PC-3 (cell line): ENCODE results near the gene ZC3H15. TPM values are rescaled to one million over a fixed set of nuclear protein-coding genes. Genes with fewer than 3 reads are reported as not detected.

Experiments
- ATAC-seq: fragments of 200-7000 bp; cut with Tn5 transposase; 2 replicates; pipeline ENCODE4 v1.9.1; 2020; ENCODE audit warnings: mild to moderate bottlenecking, moderate library complexity
- BruUV-seq: library from RNA; stranded (reverse); fragments of 400-500 nt; replicated peaks from 2 replicates; lab custom pipeline; 2021; lab: Mats Ljungman, UMichigan
- CTCF ChIA-PET: fragments of 300-600 bp; sonication (Branson Sonifier 250); formaldehyde crosslinking; loops from one replicate; lab custom pipeline; 2022; ENCODE audit warnings: antibody characterized with exemption; lab: Charles Lee
- POLR2A ChIA-PET: fragments of 300-600 bp; sonication (Branson Sonifier 250); formaldehyde crosslinking; loops from one replicate; lab custom pipeline; 2022; ENCODE audit warnings: antibody characterized with exemption; ENCODE audit not compliant: unreplicated experiment; lab: Charles Lee
- DNase-seq: peaks from one replicate; pipeline ENCODE4 v3.0.0-alpha.2; 2015
- H2AFZ ChIP-seq: fragments of 300-600 bp; sonication (generic); 2 replicates; pipeline ENCODE4 v1.6.0; 2016; ENCODE audit warnings: antibody characterized with exemption, low read length
- H3F3A ChIP-seq: fragments of 300-600 bp; sonication (generic); one replicate; pipeline ENCODE4 v1.6.0; 2017; ENCODE audit warnings: antibody characterized with exemption, low read length, control low read depth, mild to moderate bottlenecking; ENCODE audit not compliant: unreplicated experiment
- H3K27ac ChIP-seq: fragments of 300-600 bp; sonication (generic); 2 replicates; pipeline ENCODE4 v1.5.1; 2016; ENCODE audit warnings: mild to moderate bottlenecking, low read length
- H3K27me3 ChIP-seq: fragments of 300-600 bp; sonication (generic); 2 replicates; pipeline ENCODE4 v1.6.1; 2016; ENCODE audit warnings: low read length, mixed read lengths
- H3K36me3 ChIP-seq: fragments of 300-600 bp; sonication (generic); 2 replicates; pipeline ENCODE4 v1.6.1; 2016; ENCODE audit warnings: low read depth, mixed run types, low read length, mixed read lengths
- H3K4me1 ChIP-seq: fragments of 300-600 bp; sonication (generic); 2 replicates; pipeline ENCODE4 v1.5.1; 2016; ENCODE audit warnings: low read length; ENCODE audit not compliant: insufficient read depth
- H3K4me2 ChIP-seq: fragments of 300-600 bp; sonication (generic); 2 replicates; pipeline ENCODE4 v1.6.0; 2016; ENCODE audit warnings: low read length
- H3K4me3 ChIP-seq: fragments of 300-600 bp; sonication (generic); 2 replicates; pipeline ENCODE4 v1.5.1; 2016; ENCODE audit warnings: mild to moderate bottlenecking, low read length, mixed read lengths
- H3K79me2 ChIP-seq: fragments of 300-600 bp; sonication (generic); 2 replicates; pipeline ENCODE4 v1.6.1; 2017; ENCODE audit warnings: low read length, mixed read lengths
- H3K9ac ChIP-seq: fragments of 300-600 bp; sonication (generic); 2 replicates; pipeline ENCODE4 v1.6.0; 2016; ENCODE audit warnings: mild to moderate bottlenecking, low read length
- H3K9me2 ChIP-seq: fragments of 300-600 bp; sonication (generic); replicated peaks from 2 replicates; pipeline ENCODE4 v1.6.1; 2016; ENCODE audit warnings: mixed run types, low read length, mixed read lengths
- H3K9me3 ChIP-seq: fragments of 300-600 bp; sonication (generic); 2 replicates; pipeline ENCODE4 v1.6.1; 2016; ENCODE audit warnings: low read length, mixed read lengths
- H4K20me1 ChIP-seq: fragments of 300-600 bp; sonication (generic); 2 replicates; pipeline ENCODE4 v1.6.1; 2016; ENCODE audit warnings: low read length, mixed read lengths
- CTCF ChIP-seq: fragments of 300-600 bp; sonication (generic); conservative IDR thresholded peaks from 2 replicates; pipeline ENCODE4 v1.5.1; 2017; ENCODE audit warnings: antibody characterized with exemption, low read depth, mild to moderate bottlenecking, low read length
- EZH2 ChIP-seq: fragments of 300-600 bp; sonication (generic); IDR thresholded peaks from one replicate; pipeline ENCODE4 v1.6.1; 2017; ENCODE audit warnings: antibody characterized with exemption, mild to moderate bottlenecking, low read length; ENCODE audit not compliant: unreplicated experiment
- EZH2phosphoT487 ChIP-seq: fragments of 300-600 bp; sonication (generic); IDR thresholded peaks from 2 replicates; pipeline ENCODE4 v1.6.1; 2018; ENCODE audit warnings: mild to moderate bottlenecking, antibody characterized with exemption, low read length, borderline replicate concordance
- intact Hi-C: fragments of 100-400 bp; cut with micrococcal nuclease; formaldehyde crosslinking; loops from 2 replicates; pipeline ENCODE4 v1.9.0; 2023
- total RNA-seq: library from RNA; depleted of rRNA; stranded (reverse); fragments of >200 nt; gene quantifications from 2 replicates; pipeline ENCODE4 v1.2.3, GENCODE V29; 2014

ZC3H15 gene
- total RNA-seq, 1 experiment from 2014 or later = 58.2 TPM

GRCh38 chr2:186554429-186554828 is 68.4 kb downstream of the ZC3H15 start:
- Histone ChIP-seq H3K9me2 (no peaks in the 10 kb centered on the region), H3K9ac (no peak overlapping the region), H3K4me2 (no peak overlapping the region), H3K4me3 (no peak overlapping the region), H3F3A (no peaks in the 10 kb centered on the region), H2AFZ (no peak overlapping the region), H3K27ac (no peak overlapping the region), H3K79me2 (no peaks in the 10 kb centered on the region), H3K27me3 (no peaks in the 10 kb centered on the region), H3K36me3 (no peaks in the 10 kb centered on the region), H3K4me1 (no peaks in the 10 kb centered on the region), H4K20me1 (no peaks in the 10 kb centered on the region), H3K9me3 (no peaks in the 10 kb centered on the region)
- DNase-seq (no peak), ATAC-seq (no peak)
- ChIA-PET CTCF (no interaction called here), POLR2A (no interaction called here)
- BruUV-seq = no TSS peak
- TF ChIP-seq CTCF = no peak
- TF ChIP-seq EZH2phosphoT487 = no peak
- TF ChIP-seq EZH2 = no peak
- intact Hi-C loops = no loop called here

DNA sequence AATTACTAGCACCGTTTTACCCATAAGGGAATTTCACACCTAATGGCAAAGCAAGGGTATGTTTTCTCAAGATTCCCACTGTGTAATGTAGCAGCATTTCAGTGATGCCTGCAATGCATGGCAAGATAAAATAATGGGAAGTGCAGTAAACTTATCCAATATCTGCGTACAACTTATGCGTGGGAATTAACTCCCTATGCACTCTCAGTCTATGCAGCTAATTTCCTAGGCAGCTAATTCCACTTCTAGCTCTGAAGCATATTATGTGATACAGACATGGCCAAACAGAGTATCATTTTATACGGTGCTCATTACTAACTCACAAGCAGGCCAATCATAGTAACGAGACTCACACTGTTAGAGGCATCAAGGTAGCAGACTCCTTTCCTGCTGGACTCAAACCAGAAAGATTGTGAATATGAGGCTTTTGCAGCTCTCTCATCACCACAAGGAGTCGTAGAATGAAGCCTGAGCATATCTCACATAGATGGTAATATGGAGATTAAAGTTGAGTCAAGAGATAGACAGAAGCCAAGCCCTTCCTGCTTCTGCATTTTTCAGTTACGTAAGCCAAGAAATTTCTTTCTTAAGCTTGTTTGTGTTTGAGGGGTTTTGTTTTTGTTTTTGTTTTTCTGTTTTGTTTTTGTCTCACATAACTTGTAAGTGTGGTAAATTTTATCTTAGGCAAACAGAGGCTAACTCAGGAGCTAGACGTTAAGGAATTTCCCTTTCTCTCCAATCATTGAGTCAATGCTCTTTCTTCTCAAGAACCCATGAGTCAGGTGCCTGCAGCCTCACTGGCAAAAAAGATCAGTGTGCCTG is 69.0 kb downstream of the ZC3H15 start:
- ATAC-seq = no peak
- no peaks in the 10 kb centered on the region for H4K20me1 ChIP-seq
- DNase-seq = no peak
- H3K4me3 ChIP-seq = no peak overlapping the region
- H3K4me1 ChIP-seq = no peaks in the 10 kb centered on the region
- ChIA-PET POLR2A (no interaction called here), CTCF (no interaction called here)
- no TSS peak for BruUV-seq
- H3K9ac ChIP-seq = no peak overlapping the region
- H3K4me2 ChIP-seq = no peak overlapping the region
- H3K27ac ChIP-seq = no peak overlapping the region
- no peaks in the 10 kb centered on the region for H3K9me2 ChIP-seq
- H3K79me2 ChIP-seq = no peaks in the 10 kb centered on the region
- no peak for TF ChIP-seq EZH2
- no peak for TF ChIP-seq EZH2phosphoT487
- TF ChIP-seq CTCF = no peak
- H2AFZ ChIP-seq = no peak overlapping the region
- no peaks in the 10 kb centered on the region for H3K36me3 ChIP-seq
- H3K27me3 ChIP-seq = no peaks in the 10 kb centered on the region
- no peaks in the 10 kb centered on the region for H3F3A ChIP-seq
- H3K9me3 ChIP-seq = no peaks in the 10 kb centered on the region
- intact Hi-C loops = no loop called here
